Neutrophil (primary cell): ENCODE data around the gene P2RY13.

Experiments used
- H3K27ac ChIP-seq: fragments of 200-600 bp; sonication (generic); 2 replicates; pipeline ENCODE4 v1.5.1; 2016; ENCODE audit warnings: mild to moderate bottlenecking, moderate library complexity
- H3K27me3 ChIP-seq: fragments of 200-600 bp; sonication (generic); 2 replicates; pipeline ENCODE4 v1.6.0; 2016; ENCODE audit warnings: mild to moderate bottlenecking
- H3K36me3 ChIP-seq: fragments of 200-600 bp; sonication (generic); 2 replicates; pipeline ENCODE4 v1.5.1; 2017
- H3K4me1 ChIP-seq, 2 experiments: fragments of 200-600 bp in 1 of 2; sonication (generic) in 1 of 2; 1 replicate in 1 of 2; 2 replicates in 1 of 2; pipeline versions ENCODE4 v1.5.1 to v1.6.1; 2013 to 2016; ENCODE audit warnings: low read depth in 1 of 2, low read length in 1 of 2, mild to moderate bottlenecking in 1 of 2, moderate library complexity in 1 of 2; ENCODE audit not compliant: control insufficient read depth in 1 of 2, insufficient read depth in 1 of 2
- H3K4me3 ChIP-seq, 2 experiments: fragments of 200-600 bp in 1 of 2; sonication (generic) in 1 of 2; 1 replicate in 1 of 2; 2 replicates in 1 of 2; pipeline ENCODE4 v1.5.1; 2013 to 2016; ENCODE audit warnings: low read depth in 1 of 2, low read length in 1 of 2, mild to moderate bottlenecking in 1 of 2, moderate library complexity in 1 of 2
- H3K9me3 ChIP-seq: fragments of 200-600 bp; sonication (generic); 2 replicates; pipeline ENCODE4 v1.5.1; 2016
- TF ChIP-seq, protein P1 (sequence below): fragments of 200-600 bp; sonication (generic); IDR thresholded peaks from 2 replicates; pipeline ENCODE4 v1.5.1; 2016; ENCODE audit warnings: antibody characterized with exemption

P2RY13 gene

DNA sequence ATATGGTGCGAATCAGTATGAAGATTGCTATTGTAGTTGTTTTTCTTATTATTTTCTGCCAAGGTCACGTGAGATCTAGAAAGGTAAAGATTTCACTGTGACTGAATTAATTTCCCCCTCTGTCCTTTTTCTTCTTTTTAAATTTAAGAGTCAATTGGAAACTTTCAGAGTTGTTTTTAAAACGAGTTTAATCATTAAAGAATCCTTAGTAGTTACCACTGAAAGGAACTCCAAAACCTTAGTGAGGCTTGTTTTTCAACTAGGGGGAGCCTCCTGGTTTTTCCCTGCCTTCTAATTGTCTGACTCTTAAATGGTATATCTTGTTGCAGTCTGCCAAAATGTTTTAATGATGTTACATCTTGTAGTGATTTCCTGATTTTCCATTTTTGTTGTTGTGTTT lies 37.6 kb upstream of the P2RY13 start:
- Histone ChIP-seq H3K4me1 (peaks cover 21 to 24% of the 10 kb centered on the region in 2 experiments), H3K4me3 (no peak overlapping the region), H3K9me3 (no peaks in the 10 kb centered on the region), H3K27ac (no peak overlapping the region), H3K27me3 (no peaks in the 10 kb centered on the region), H3K36me3 (no peaks in the 10 kb centered on the region)
- TF ChIP-seq, protein P1, sequence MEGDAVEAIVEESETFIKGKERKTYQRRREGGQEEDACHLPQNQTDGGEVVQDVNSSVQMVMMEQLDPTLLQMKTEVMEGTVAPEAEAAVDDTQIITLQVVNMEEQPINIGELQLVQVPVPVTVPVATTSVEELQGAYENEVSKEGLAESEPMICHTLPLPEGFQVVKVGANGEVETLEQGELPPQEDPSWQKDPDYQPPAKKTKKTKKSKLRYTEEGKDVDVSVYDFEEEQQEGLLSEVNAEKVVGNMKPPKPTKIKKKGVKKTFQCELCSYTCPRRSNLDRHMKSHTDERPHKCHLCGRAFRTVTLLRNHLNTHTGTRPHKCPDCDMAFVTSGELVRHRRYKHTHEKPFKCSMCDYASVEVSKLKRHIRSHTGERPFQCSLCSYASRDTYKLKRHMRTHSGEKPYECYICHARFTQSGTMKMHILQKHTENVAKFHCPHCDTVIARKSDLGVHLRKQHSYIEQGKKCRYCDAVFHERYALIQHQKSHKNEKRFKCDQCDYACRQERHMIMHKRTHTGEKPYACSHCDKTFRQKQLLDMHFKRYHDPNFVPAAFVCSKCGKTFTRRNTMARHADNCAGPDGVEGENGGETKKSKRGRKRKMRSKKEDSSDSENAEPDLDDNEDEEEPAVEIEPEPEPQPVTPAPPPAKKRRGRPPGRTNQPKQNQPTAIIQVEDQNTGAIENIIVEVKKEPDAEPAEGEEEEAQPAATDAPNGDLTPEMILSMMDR = no peak

GRCh38 chr3:151362751-151363174 lies 33.4 kb upstream of the P2RY13 start:
- TF ChIP-seq, protein P1 = no peak
- Histone ChIP-seq H3K4me1 (peaks cover 30 to 38% of the 10 kb centered on the region in 2 experiments), H3K27ac (peak overlapping the region; percentile 83), H3K27me3 (no peaks in the 10 kb centered on the region), H3K36me3 (no peaks in the 10 kb centered on the region), H3K9me3 (no peaks in the 10 kb centered on the region), H3K4me3 (peak overlapping the region in 1 of 2 experiments; percentile 4)

GRCh38 chr3:151357463-151357850 lies 28.1 kb upstream of the P2RY13 start:
- no peaks in the 10 kb centered on the region for H3K27me3 ChIP-seq
- no peaks in the 10 kb centered on the region for H3K9me3 ChIP-seq
- peaks cover 42 to 50% of the 10 kb centered on the region in 2 experiments for H3K4me1 ChIP-seq
- no peak overlapping the region for H3K4me3 ChIP-seq
- H3K27ac ChIP-seq = peak overlapping the region; percentile 67
- no peaks in the 10 kb centered on the region for H3K36me3 ChIP-seq
- TF ChIP-seq, protein P1 = no peak

GRCh38 chr3:151356794-151357462 lies 27.6 kb upstream of the P2RY13 start:
- H3K4me1 ChIP-seq = peaks cover 42 to 50% of the 10 kb centered on the region in 2 experiments
- no peak overlapping the region for H3K4me3 ChIP-seq
- TF ChIP-seq, protein P1 = no peak
- peak overlapping the region; percentile 67 for H3K27ac ChIP-seq
- no peaks in the 10 kb centered on the region for H3K9me3 ChIP-seq
- no peaks in the 10 kb centered on the region for H3K27me3 ChIP-seq
- H3K36me3 ChIP-seq = no peaks in the 10 kb centered on the region

DNA sequence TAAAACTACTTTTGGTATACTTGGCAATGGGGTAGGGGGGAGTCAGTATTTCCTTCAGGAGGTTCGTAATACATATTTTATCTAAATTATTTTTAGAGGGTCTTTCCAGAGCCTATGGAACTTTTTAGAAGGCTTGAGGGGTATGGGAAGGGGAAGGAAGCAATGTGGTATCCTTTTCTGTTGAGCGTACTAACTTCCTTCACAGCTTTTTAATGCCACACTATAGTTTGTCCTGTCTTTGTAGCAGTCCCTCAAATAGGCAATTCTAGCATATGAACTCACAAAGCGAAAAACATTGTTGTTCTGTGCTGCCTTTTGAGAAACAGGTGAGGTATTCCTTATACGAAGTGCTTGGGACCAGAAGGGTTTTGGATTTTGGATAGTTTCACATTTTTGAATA lies 22.3 kb upstream of the P2RY13 start:
- TF ChIP-seq, protein P1 = no peak
- H3K27ac ChIP-seq = peak overlapping the region; percentile 95
- H3K4me1 ChIP-seq = peaks cover 76 to 78% of the 10 kb centered on the region in 2 experiments
- peak overlapping the region; percentile 31 to 43 for H3K4me3 ChIP-seq
- no peaks in the 10 kb centered on the region for H3K27me3 ChIP-seq
- no peaks in the 10 kb centered on the region for H3K36me3 ChIP-seq
- H3K9me3 ChIP-seq = no peaks in the 10 kb centered on the region
